B cell (primary cell): Measurements from ENCODE around the gene HOOK1. TPM values are rescaled to one million over a fixed set of nuclear protein-coding genes. Genes with fewer than 3 reads are reported as not detected.

Experiments
- ATAC-seq: fragments of 200-7000 bp; cut with Tn5 transposase; one replicate; pipeline ENCODE4 v1.10.0; 2021; ENCODE audit warnings: low read depth, mild to moderate bottlenecking, moderate number of reproducible peaks, moderate library complexity
- CTCF ChIA-PET: fragments of 350-600 bp; sonication (Branson Sonifier 250); formaldehyde crosslinking; loops from one replicate; lab custom pipeline; 2021; ENCODE audit warnings: antibody characterized with exemption, inconsistent platforms; lab: Charles Lee
- POLR2A ChIA-PET: fragments of 350-600 bp; sonication (Branson Sonifier 250); formaldehyde crosslinking; loops from one replicate; lab custom pipeline; 2021; ENCODE audit warnings: antibody characterized with exemption; lab: Charles Lee
- DNase-seq: peaks from one replicate; pipeline ENCODE4 v3.0.0; 2013
- H2AFZ ChIP-seq: 2 replicates; pipeline ENCODE4 v1.6.1; 2012; ENCODE audit warnings: mild to moderate bottlenecking, low read depth, low read length; ENCODE audit not compliant: insufficient read depth, poor library complexity, severe bottlenecking
- H3K27ac ChIP-seq, 2 donors: 1 replicate in 1 of 2; 2 replicates in 1 of 2; pipeline ENCODE4 v1.5.1; 2012 to 2013; ENCODE audit warnings: low read length in 2 of 2, mild to moderate bottlenecking in 2 of 2, moderate library complexity in 1 of 2
- H3K27me3 ChIP-seq, 4 experiments: fragments of 200-600 bp in 1 of 4; sonication (generic) in 1 of 4; replicated peaks in 1 of 4; 1 replicate in 2 of 4; 2 replicates in 2 of 4; pipeline versions ENCODE4 v1.6.1 to v1.7.0; 2013 to 2016; ENCODE audit warnings: low read length in 3 of 4, mild to moderate bottlenecking in 2 of 4, mixed read lengths in 1 of 4, moderate library complexity in 1 of 4; ENCODE audit not compliant: insufficient read depth in 4 of 4, control insufficient read depth in 3 of 4; ENCODE audit errors: control extremely low read depth in 1 of 4
- H3K36me3 ChIP-seq, 2 experiments: replicated peaks in 1 of 2; 1 replicate in 1 of 2; 2 replicates in 1 of 2; pipeline versions ENCODE4 v1.6.1 to v1.7.1; 2013; ENCODE audit warnings: low read length in 1 of 2; ENCODE audit not compliant: insufficient read depth in 2 of 2, control insufficient read depth in 1 of 2; ENCODE audit errors: control extremely low read depth in 1 of 2, extremely low read depth in 1 of 2
- H3K4me1 ChIP-seq, 2 donors: fragments of 200-600 bp in 1 of 2; sonication (generic) in 1 of 2; 1 replicate in 1 of 2; 2 replicates in 1 of 2; pipeline versions ENCODE4 v1.5.1 to v1.6.1; 2013 to 2017; ENCODE audit warnings: low read length in 2 of 2; ENCODE audit not compliant: control insufficient read depth in 2 of 2, insufficient read depth in 2 of 2
- H3K4me2 ChIP-seq: replicated peaks from 2 replicates; pipeline ENCODE3; 2012; ENCODE audit warnings: mild to moderate bottlenecking, low read depth, low read length; ENCODE audit not compliant: poor library complexity, severe bottlenecking
- H3K4me3 ChIP-seq, 5 experiments: fragments of 200-600 bp in 1 of 5; sonication (generic) in 1 of 5; 1 replicate in 3 of 5; 2 replicates in 2 of 5; pipeline versions ENCODE4 v1.5.1 to v1.7.0; 2011 to 2016; ENCODE audit warnings: low read length in 4 of 5, mild to moderate bottlenecking in 4 of 5, low read depth in 2 of 5, control low read depth in 1 of 5, moderate library complexity in 1 of 5; ENCODE audit not compliant: insufficient read depth in 1 of 5; ENCODE audit errors: control extremely low read depth in 1 of 5, extremely low read depth in 1 of 5
- H3K79me2 ChIP-seq: fragments of 200-600 bp; sonication (generic); one replicate; pipeline ENCODE4 v1.6.0; 2016; ENCODE audit warnings: low read length; ENCODE audit not compliant: control insufficient read depth, insufficient read depth
- H3K9ac ChIP-seq: fragments of 200-600 bp; sonication (generic); 2 replicates; pipeline ENCODE4 v1.6.1; 2017; ENCODE audit warnings: mild to moderate bottlenecking, low read length, moderate library complexity
- H3K9me3 ChIP-seq, 3 donors: one replicate each; pipeline versions ENCODE4 v1.6.1 to v1.7.1; 2013; ENCODE audit warnings: low read length in 2 of 3; ENCODE audit not compliant: control insufficient read depth in 2 of 3, insufficient read depth in 1 of 3; ENCODE audit errors: control extremely low read depth in 1 of 3
- H4K20me1 ChIP-seq: 2 replicates; pipeline ENCODE4 v1.6.0; 2012; ENCODE audit warnings: mild to moderate bottlenecking, low read length; ENCODE audit not compliant: insufficient read depth, control insufficient read depth, poor library complexity, severe bottlenecking
- H3K27ac Mint-ChIP-seq: one replicate; pipeline ENCODE4 v1.8.0; 2021; ENCODE audit warnings: mixed read lengths
- H3K27me3 Mint-ChIP-seq: one replicate; pipeline ENCODE4 v1.8.0; 2021; ENCODE audit warnings: mixed read lengths
- H3K4me1 Mint-ChIP-seq: one replicate; pipeline ENCODE4 v1.8.0; 2021; ENCODE audit warnings: mixed read lengths
- H3K4me3 Mint-ChIP-seq: one replicate; pipeline ENCODE4 v1.8.0; 2021; ENCODE audit warnings: mixed read lengths
- H3K9me3 Mint-ChIP-seq: one replicate; pipeline ENCODE4 v1.8.0; 2022; ENCODE audit warnings: mixed read lengths; ENCODE audit not compliant: insufficient read depth
- EZH2 ChIP-seq: IDR thresholded peaks from 2 replicates; pipeline ENCODE4 v1.6.1; 2012; ENCODE audit warnings: borderline replicate concordance, low read depth, mild to moderate bottlenecking, moderate library complexity, low read length; ENCODE audit not compliant: insufficient read depth, poor library complexity, severe bottlenecking
- WGBS: methylation state at CpG from one replicate; pipeline ENCODE4 v1.1.5; 2013; ENCODE audit warnings: missing lambda C conversion rate; ENCODE audit not compliant: insufficient coverage; 5-methylcytosine and 5-hydroxymethylcytosine counted together
- intact Hi-C: fragments of 100-400 bp; cut with micrococcal nuclease; formaldehyde crosslinking; loops from one replicate; pipeline ENCODE4 v1.10.0; 2022
- polyA plus RNA-seq: library from polyadenylated mRNA; depleted of rRNA; stranded (reverse); fragments of >200 nt; gene quantifications from 2 replicates; pipeline ENCODE4 v1.2.3, GENCODE V29; 2012
- total RNA-seq, 2 donors: library from RNA; stranded (reverse); fragments of 120-200 nt in 1 of 2; gene quantifications; 1 replicate in 1 of 2; 2 replicates in 1 of 2; pipeline versions ENCODE4 v1.2.3 to v1.2.4, GENCODE V29; 2013 to 2022
- TF ChIP-seq, protein P1 (sequence below): fragments of 200-600 bp; IDR thresholded peaks from one replicate; pipeline ENCODE4 v1.8.0; 2022; ENCODE audit warnings: antibody characterized with exemption, mild to moderate bottlenecking

The HOOK1 gene
- total and polyA plus RNA-seq, 2 donors (not counting 1 experiment from before 2014, with no cell fraction given), result 2.0 to 12.0 TPM

DNA sequence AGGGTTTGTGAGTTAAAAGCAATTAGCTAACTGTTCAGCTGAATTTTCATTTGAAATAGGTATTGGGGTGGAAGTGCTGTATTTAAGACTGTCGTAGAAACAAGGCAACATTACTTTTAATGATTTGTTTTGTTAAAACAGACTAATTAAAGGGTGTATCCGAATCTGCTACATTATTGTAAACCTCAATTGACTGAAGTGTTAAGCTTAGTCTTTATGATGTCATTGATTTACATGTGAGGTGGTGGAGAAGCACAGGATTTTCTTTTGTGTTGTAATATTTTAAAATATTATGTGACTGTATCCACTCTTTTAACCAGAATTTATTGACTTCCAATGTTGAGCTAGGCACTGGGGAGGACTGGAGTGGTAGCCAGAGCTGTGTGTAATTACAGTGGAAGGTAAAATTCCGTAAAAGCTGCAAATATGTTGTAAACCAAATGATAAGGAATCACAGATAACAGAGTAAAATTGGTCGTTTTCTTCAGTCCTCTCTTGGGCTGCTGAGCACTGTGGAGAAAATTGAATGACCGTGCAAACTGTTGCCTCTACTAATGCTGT, 1.6 kb downstream of the HOOK1 start:
- no peaks in the 10 kb centered on the region for H4K20me1 ChIP-seq
- WGBS, result 82% methylated on average over 3 of the region's 5 CpGs

More for the DNA sequence above, 1.6 kb downstream of the HOOK1 start:
- H3K27ac Mint-ChIP-seq, result no peak overlapping the region
- Histone ChIP-seq H3K79me2 (no peaks in the 10 kb centered on the region), H3K36me3 (no peaks in the 10 kb centered on the region), H3K27me3 (peaks cover 0 to 8% (median 0%) of the 10 kb centered on the region in 4 experiments), H3K4me3 (no peak overlapping the region), H3K9ac (no peak overlapping the region), H2AFZ (no peak overlapping the region), H3K4me2 (no peak overlapping the region), H3K27ac (no peak overlapping the region), H3K9me3 (no peaks in the 10 kb centered on the region), H3K4me1 (peaks cover 11 to 17% of the 10 kb centered on the region in 2 donors)
- intact Hi-C loops, result loop anchor here (10.0 kb wide), 2 partner anchors 522 to 1272 kb away; partner anchors contain the start of genes FGGY and OMA1
- no peak for TF ChIP-seq EZH2
- TF ChIP-seq, protein P1, sequence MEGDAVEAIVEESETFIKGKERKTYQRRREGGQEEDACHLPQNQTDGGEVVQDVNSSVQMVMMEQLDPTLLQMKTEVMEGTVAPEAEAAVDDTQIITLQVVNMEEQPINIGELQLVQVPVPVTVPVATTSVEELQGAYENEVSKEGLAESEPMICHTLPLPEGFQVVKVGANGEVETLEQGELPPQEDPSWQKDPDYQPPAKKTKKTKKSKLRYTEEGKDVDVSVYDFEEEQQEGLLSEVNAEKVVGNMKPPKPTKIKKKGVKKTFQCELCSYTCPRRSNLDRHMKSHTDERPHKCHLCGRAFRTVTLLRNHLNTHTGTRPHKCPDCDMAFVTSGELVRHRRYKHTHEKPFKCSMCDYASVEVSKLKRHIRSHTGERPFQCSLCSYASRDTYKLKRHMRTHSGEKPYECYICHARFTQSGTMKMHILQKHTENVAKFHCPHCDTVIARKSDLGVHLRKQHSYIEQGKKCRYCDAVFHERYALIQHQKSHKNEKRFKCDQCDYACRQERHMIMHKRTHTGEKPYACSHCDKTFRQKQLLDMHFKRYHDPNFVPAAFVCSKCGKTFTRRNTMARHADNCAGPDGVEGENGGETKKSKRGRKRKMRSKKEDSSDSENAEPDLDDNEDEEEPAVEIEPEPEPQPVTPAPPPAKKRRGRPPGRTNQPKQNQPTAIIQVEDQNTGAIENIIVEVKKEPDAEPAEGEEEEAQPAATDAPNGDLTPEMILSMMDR, result no peak
- CTCF ChIA-PET, result no interaction called here
- H3K9me3 Mint-ChIP-seq, result no peaks in the 10 kb centered on the region
- POLR2A ChIA-PET, result no interaction called here
- DNase-seq (peak; percentile 5), ATAC-seq (no peak)
- no peaks in the 10 kb centered on the region for H3K27me3 Mint-ChIP-seq
- H3K4me3 Mint-ChIP-seq, result no peak overlapping the region
- H3K4me1 Mint-ChIP-seq, result peaks cover 4% of the 10 kb centered on the region
